HCT116 (cell line): Measurements from ENCODE around the gene PCDHB5.
"Not testable (repeated sequence)": the region's sequence is repeated elsewhere in the genome, so short reads cannot be mapped to it uniquely, and the experiment has no call there.

Source experiments
- CEBPB ChIP-seq: IDR thresholded peaks from 2 replicates; pipeline ENCODE4 v1.6.1; 2012; ENCODE audit warnings: low read depth
- EZH2 ChIP-seq: fragments of 200-600 bp; sonication (generic); IDR thresholded peaks from 2 replicates; pipeline ENCODE4 v1.6.1; 2017; ENCODE audit warnings: antibody characterized with exemption, mixed run types
- EZH2phosphoT487 ChIP-seq: fragments of 200-600 bp; IDR thresholded peaks from 2 replicates; pipeline ENCODE4 v1.6.1; 2018; ENCODE audit warnings: antibody characterized with exemption, borderline replicate concordance
- POLR2A ChIP-seq: IDR thresholded peaks from 2 replicates; pipeline ENCODE4 v1.7.0; 2011; ENCODE audit warnings: borderline replicate concordance; ENCODE audit not compliant: insufficient read depth, insufficient read length; ENCODE audit errors: extremely low read depth
- POLR2AphosphoS5 ChIP-seq: IDR thresholded peaks from 2 replicates; pipeline ENCODE4 v1.6.1; 2011; ENCODE audit warnings: mild to moderate bottlenecking, low read depth, low read length, moderate library complexity
- RAD21 ChIP-seq: IDR thresholded peaks from 2 replicates; pipeline ENCODE4 v1.6.1; 2012; ENCODE audit warnings: low read depth, mild to moderate bottlenecking
- SP1 ChIP-seq: IDR thresholded peaks from 2 replicates; pipeline ENCODE4 v1.6.1; 2012; ENCODE audit warnings: low read depth
- YY1 ChIP-seq: IDR thresholded peaks from 2 replicates; pipeline ENCODE4 v1.6.1; 2011; ENCODE audit warnings: low read length, low read depth, moderate library complexity, mild to moderate bottlenecking; ENCODE audit not compliant: insufficient replicate concordance; ENCODE audit errors: extremely low read depth
- TF ChIP-seq, protein P1 (sequence below), 3 experiments: fragments of 200-600 bp in 1 of 3; sonication (generic) in 1 of 3; IDR thresholded peaks in 2 of 3; conservative IDR thresholded peaks in 1 of 3; 2 replicates each; pipeline ENCODE4 v1.5.1; 2012 to 2017; ENCODE audit warnings: low read depth in 2 of 3, low read length in 2 of 3, antibody characterized with exemption in 1 of 3, borderline replicate concordance in 1 of 3, control low read depth in 1 of 3, mild to moderate bottlenecking in 1 of 3, mixed read lengths in 1 of 3, mixed run types in 1 of 3, moderate library complexity in 1 of 3; ENCODE audit not compliant: insufficient read depth in 1 of 3
- TF ChIP-seq, protein P2 (sequence below): IDR thresholded peaks from 2 replicates; pipeline ENCODE4 v1.6.1; 2011; ENCODE audit warnings: mild to moderate bottlenecking, low read length, moderate library complexity; ENCODE audit not compliant: insufficient replicate concordance; ENCODE audit errors: extremely low read depth
- TF ChIP-seq, protein P3 (sequence below): IDR thresholded peaks from 2 replicates; pipeline ENCODE4 v1.6.1; 2012
- TF ChIP-seq, protein P4 (sequence below): IDR thresholded peaks from 2 replicates; pipeline ENCODE4 v1.6.1; 2012; ENCODE audit warnings: low read depth

DNA sequence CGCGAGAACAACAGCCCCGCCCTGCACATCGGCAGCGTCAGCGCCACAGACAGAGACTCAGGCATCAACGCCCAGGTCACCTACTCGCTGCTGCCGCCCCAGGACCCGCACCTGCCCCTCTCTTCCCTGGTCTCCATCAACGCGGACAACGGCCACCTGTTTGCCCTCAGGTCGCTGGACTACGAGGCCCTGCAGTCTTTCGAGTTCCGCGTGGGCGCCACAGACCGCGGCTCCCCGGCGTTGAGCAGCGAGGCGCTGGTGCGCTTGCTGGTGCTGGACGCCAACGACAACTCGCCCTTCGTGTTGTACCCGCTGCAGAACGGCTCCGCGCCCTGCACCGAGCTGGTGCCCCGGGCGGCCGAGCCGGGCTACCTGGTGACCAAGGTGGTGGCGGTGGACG is 16.6 kb downstream of the PCDHB5 start:
- TF ChIP-seq SP1, EZH2phosphoT487, RAD21, EZH2, POLR2AphosphoS5, CEBPB, POLR2A, YY1: not testable (repeated sequence)
- TF ChIP-seq, protein P1, sequence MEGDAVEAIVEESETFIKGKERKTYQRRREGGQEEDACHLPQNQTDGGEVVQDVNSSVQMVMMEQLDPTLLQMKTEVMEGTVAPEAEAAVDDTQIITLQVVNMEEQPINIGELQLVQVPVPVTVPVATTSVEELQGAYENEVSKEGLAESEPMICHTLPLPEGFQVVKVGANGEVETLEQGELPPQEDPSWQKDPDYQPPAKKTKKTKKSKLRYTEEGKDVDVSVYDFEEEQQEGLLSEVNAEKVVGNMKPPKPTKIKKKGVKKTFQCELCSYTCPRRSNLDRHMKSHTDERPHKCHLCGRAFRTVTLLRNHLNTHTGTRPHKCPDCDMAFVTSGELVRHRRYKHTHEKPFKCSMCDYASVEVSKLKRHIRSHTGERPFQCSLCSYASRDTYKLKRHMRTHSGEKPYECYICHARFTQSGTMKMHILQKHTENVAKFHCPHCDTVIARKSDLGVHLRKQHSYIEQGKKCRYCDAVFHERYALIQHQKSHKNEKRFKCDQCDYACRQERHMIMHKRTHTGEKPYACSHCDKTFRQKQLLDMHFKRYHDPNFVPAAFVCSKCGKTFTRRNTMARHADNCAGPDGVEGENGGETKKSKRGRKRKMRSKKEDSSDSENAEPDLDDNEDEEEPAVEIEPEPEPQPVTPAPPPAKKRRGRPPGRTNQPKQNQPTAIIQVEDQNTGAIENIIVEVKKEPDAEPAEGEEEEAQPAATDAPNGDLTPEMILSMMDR (IDR thresholded peaks at IDR 0.05 in 2 of 3, conservative IDR thresholded peaks at IDR 0.05 in 1 of 3; ENCODE audit: borderline replicate concordance in 1 of 3, insufficient read depth in 1 of 3, low read depth in 2 of 3, low read length in 2 of 3) = not testable (repeated sequence)
- TF ChIP-seq, protein P2, sequence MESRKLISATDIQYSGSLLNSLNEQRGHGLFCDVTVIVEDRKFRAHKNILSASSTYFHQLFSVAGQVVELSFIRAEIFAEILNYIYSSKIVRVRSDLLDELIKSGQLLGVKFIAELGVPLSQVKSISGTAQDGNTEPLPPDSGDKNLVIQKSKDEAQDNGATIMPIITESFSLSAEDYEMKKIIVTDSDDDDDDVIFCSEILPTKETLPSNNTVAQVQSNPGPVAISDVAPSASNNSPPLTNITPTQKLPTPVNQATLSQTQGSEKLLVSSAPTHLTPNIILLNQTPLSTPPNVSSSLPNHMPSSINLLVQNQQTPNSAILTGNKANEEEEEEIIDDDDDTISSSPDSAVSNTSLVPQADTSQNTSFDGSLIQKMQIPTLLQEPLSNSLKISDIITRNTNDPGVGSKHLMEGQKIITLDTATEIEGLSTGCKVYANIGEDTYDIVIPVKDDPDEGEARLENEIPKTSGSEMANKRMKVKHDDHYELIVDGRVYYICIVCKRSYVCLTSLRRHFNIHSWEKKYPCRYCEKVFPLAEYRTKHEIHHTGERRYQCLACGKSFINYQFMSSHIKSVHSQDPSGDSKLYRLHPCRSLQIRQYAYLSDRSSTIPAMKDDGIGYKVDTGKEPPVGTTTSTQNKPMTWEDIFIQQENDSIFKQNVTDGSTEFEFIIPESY = not testable (repeated sequence)
- TF ChIP-seq, protein P3, sequence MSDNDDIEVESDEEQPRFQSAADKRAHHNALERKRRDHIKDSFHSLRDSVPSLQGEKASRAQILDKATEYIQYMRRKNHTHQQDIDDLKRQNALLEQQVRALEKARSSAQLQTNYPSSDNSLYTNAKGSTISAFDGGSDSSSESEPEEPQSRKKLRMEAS = not testable (repeated sequence)
- TF ChIP-seq, protein P4, sequence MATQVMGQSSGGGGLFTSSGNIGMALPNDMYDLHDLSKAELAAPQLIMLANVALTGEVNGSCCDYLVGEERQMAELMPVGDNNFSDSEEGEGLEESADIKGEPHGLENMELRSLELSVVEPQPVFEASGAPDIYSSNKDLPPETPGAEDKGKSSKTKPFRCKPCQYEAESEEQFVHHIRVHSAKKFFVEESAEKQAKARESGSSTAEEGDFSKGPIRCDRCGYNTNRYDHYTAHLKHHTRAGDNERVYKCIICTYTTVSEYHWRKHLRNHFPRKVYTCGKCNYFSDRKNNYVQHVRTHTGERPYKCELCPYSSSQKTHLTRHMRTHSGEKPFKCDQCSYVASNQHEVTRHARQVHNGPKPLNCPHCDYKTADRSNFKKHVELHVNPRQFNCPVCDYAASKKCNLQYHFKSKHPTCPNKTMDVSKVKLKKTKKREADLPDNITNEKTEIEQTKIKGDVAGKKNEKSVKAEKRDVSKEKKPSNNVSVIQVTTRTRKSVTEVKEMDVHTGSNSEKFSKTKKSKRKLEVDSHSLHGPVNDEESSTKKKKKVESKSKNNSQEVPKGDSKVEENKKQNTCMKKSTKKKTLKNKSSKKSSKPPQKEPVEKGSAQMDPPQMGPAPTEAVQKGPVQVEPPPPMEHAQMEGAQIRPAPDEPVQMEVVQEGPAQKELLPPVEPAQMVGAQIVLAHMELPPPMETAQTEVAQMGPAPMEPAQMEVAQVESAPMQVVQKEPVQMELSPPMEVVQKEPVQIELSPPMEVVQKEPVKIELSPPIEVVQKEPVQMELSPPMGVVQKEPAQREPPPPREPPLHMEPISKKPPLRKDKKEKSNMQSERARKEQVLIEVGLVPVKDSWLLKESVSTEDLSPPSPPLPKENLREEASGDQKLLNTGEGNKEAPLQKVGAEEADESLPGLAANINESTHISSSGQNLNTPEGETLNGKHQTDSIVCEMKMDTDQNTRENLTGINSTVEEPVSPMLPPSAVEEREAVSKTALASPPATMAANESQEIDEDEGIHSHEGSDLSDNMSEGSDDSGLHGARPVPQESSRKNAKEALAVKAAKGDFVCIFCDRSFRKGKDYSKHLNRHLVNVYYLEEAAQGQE = not testable (repeated sequence)
